ENCODE data around the gene EPB41L1.

The EPB41L1 gene

GRCh38 chr20:36120241-36120640 lies 34.3 kb upstream of the EPB41L1 start:
- H3K4me3 ChIP-seq (ENCODE audit: low read length): no peak overlapping the region
- H3K36me3 ChIP-seq (replicated peaks; ENCODE audit: low read depth, low read length): no peaks in the 10 kb centered on the region
- H2AFZ ChIP-seq (ENCODE audit: low read depth, low read length): no peak overlapping the region
- H3K27ac ChIP-seq (ENCODE audit: low read length): no peak overlapping the region
- H4K20me1 ChIP-seq (ENCODE audit: insufficient read depth, low read length): no peaks in the 10 kb centered on the region
- H3K79me2 ChIP-seq (ENCODE audit: low read length): no peaks in the 10 kb centered on the region
- no peak overlapping the region for H3K9ac ChIP-seq (ENCODE audit: low read length)
- 0 out of 2 replicates have a peak, but pooled peaks cover 4% of the 10 kb centered on the region for H3K27me3 ChIP-seq (ENCODE audit: low read depth, low read length)
- no peak overlapping the region for H3K4me2 ChIP-seq (ENCODE audit: low read length)
- H3K9me3 ChIP-seq (ENCODE audit: insufficient read depth, low read length): no peaks in the 10 kb centered on the region
- no peak for TF ChIP-seq CTCF (IDR thresholded peaks at IDR 0.05; ENCODE audit: low read depth, low read length)
- no peak for TF ChIP-seq EZH2phosphoT487 (IDR thresholded peaks at IDR 0.05; ENCODE audit: low read depth)
- peaks cover 12% of the 10 kb centered on the region for H3K4me1 ChIP-seq (ENCODE audit: low read length)

GRCh38 chr20:36120991-36121390 lies 33.5 kb upstream of the EPB41L1 start:
- Histone ChIP-seq H4K20me1 (ENCODE audit: insufficient read depth, low read length) (no peaks in the 10 kb centered on the region), H3K4me2 (ENCODE audit: low read length) (no peak overlapping the region), H3K9me3 (ENCODE audit: insufficient read depth, low read length) (no peaks in the 10 kb centered on the region), H3K27ac (ENCODE audit: low read length) (no peak overlapping the region), H3K36me3 (replicated peaks; ENCODE audit: low read depth, low read length) (no peaks in the 10 kb centered on the region), H3K4me1 (ENCODE audit: low read length) (peaks cover 9% of the 10 kb centered on the region), H3K79me2 (ENCODE audit: low read length) (no peaks in the 10 kb centered on the region), H3K27me3 (ENCODE audit: low read depth, low read length) (0 out of 2 replicates have a peak, but pooled peaks cover 4% of the 10 kb centered on the region), H2AFZ (ENCODE audit: low read depth, low read length) (no peak overlapping the region), H3K9ac (ENCODE audit: low read length) (no peak overlapping the region), H3K4me3 (ENCODE audit: low read length) (no peak overlapping the region)
- TF ChIP-seq CTCF (IDR thresholded peaks at IDR 0.05; ENCODE audit: low read depth, low read length): no peak
- TF ChIP-seq EZH2phosphoT487 (IDR thresholded peaks at IDR 0.05; ENCODE audit: low read depth): no peak

GRCh38 chr20:36121981-36122930 lies 32.3 kb upstream of the EPB41L1 start:
- H3K79me2 ChIP-seq (ENCODE audit: low read length): no peaks in the 10 kb centered on the region
- H3K27me3 ChIP-seq (ENCODE audit: low read depth, low read length): 0 out of 2 replicates have a peak, but pooled peaks cover 4% of the 10 kb centered on the region
- H3K27ac ChIP-seq (ENCODE audit: low read length): no peak overlapping the region
- no peaks in the 10 kb centered on the region for H3K36me3 ChIP-seq (replicated peaks; ENCODE audit: low read depth, low read length)
- no peak overlapping the region for H3K4me3 ChIP-seq (ENCODE audit: low read length)
- H3K4me2 ChIP-seq (ENCODE audit: low read length): no peak overlapping the region
- peaks cover 8% of the 10 kb centered on the region for H3K4me1 ChIP-seq (ENCODE audit: low read length)
- H3K9ac ChIP-seq (ENCODE audit: low read length): no peak overlapping the region
- no peaks in the 10 kb centered on the region for H3K9me3 ChIP-seq (ENCODE audit: insufficient read depth, low read length)
- H4K20me1 ChIP-seq (ENCODE audit: insufficient read depth, low read length): no peaks in the 10 kb centered on the region
- H2AFZ ChIP-seq (ENCODE audit: low read depth, low read length): no peak overlapping the region
- TF ChIP-seq EZH2phosphoT487 (IDR thresholded peaks at IDR 0.05; ENCODE audit: low read depth): no peak
- TF ChIP-seq CTCF (IDR thresholded peaks at IDR 0.05; ENCODE audit: low read depth, low read length): no peak

GRCh38 chr20:36122931-36123288 lies 31.6 kb upstream of the EPB41L1 start:
- Histone ChIP-seq H3K9ac (ENCODE audit: low read length) (no peak overlapping the region), H3K4me3 (ENCODE audit: low read length) (no peak overlapping the region), H3K4me2 (ENCODE audit: low read length) (no peak overlapping the region), H3K9me3 (ENCODE audit: insufficient read depth, low read length) (no peaks in the 10 kb centered on the region), H3K79me2 (ENCODE audit: low read length) (no peaks in the 10 kb centered on the region), H4K20me1 (ENCODE audit: insufficient read depth, low read length) (no peaks in the 10 kb centered on the region), H3K27ac (ENCODE audit: low read length) (no peak overlapping the region), H2AFZ (ENCODE audit: low read depth, low read length) (no peak overlapping the region), H3K36me3 (replicated peaks; ENCODE audit: low read depth, low read length) (no peaks in the 10 kb centered on the region), H3K27me3 (ENCODE audit: low read depth, low read length) (0 out of 2 replicates have a peak, but pooled peaks cover 4% of the 10 kb centered on the region), H3K4me1 (ENCODE audit: low read length) (peaks cover 8% of the 10 kb centered on the region)
- no peak for TF ChIP-seq CTCF (IDR thresholded peaks at IDR 0.05; ENCODE audit: low read depth, low read length)
- TF ChIP-seq EZH2phosphoT487 (IDR thresholded peaks at IDR 0.05; ENCODE audit: low read depth): no peak

All from OCI-LY3 (cell line).